ENCODE results near the gene PLEKHN1.

GRCh38 chr1:958823-959730 is 7.2 kb upstream of the PLEKHN1 start, which contains the start of gene NOC2L:
- TF ChIP-seq CTCF (IDR thresholded peaks at IDR 0.05; ENCODE audit: low read length), result no peak
- no peak for TF ChIP-seq EZH2 (IDR thresholded peaks at IDR 0.05; ENCODE audit: borderline replicate concordance, low read length)
